Measurements from ENCODE around the gene PORCN. TPM values are rescaled to one million over a fixed set of nuclear protein-coding genes. Genes with fewer than 3 reads are reported as not detected.

PORCN gene
- total RNA-seq, 1 donor from 2014 or later = 13.6 TPM

DNA sequence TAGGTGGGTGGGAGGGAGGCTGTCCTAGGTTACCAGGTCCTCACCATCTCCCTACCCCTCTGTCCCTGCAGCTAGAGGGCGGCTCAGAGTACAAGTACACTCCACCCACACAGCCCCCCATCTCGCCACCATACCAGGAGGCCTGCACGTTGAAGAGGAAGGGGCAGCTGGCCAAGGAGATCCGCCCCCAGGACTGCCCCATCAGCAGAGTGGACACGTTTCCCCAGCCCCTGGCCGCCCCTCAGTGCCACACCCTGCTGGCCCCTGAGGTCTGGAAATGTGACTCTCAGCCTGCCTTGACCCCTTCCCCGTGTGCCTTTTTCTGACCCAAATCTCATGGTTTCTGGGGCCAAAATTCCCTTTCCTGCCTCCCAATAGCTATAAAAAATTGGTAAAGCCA is 26.3 kb upstream of the PORCN start:
- intact Hi-C loops (cut with micrococcal nuclease) = no loop called here
- TF ChIP-seq, protein P1, sequence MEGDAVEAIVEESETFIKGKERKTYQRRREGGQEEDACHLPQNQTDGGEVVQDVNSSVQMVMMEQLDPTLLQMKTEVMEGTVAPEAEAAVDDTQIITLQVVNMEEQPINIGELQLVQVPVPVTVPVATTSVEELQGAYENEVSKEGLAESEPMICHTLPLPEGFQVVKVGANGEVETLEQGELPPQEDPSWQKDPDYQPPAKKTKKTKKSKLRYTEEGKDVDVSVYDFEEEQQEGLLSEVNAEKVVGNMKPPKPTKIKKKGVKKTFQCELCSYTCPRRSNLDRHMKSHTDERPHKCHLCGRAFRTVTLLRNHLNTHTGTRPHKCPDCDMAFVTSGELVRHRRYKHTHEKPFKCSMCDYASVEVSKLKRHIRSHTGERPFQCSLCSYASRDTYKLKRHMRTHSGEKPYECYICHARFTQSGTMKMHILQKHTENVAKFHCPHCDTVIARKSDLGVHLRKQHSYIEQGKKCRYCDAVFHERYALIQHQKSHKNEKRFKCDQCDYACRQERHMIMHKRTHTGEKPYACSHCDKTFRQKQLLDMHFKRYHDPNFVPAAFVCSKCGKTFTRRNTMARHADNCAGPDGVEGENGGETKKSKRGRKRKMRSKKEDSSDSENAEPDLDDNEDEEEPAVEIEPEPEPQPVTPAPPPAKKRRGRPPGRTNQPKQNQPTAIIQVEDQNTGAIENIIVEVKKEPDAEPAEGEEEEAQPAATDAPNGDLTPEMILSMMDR (IDR thresholded peaks at IDR 0.05; ENCODE audit: borderline replicate concordance) = no peak
- H3K4me1 ChIP-seq = no peaks in the 10 kb centered on the region
- no peaks in the 10 kb centered on the region for H3K27me3 ChIP-seq (ENCODE audit: low read depth)
- DNase-seq = no peak
- H3K9me3 ChIP-seq (replicated peaks) = no peaks in the 10 kb centered on the region
- no peak overlapping the region for H3K4me3 ChIP-seq
- H3K36me3 ChIP-seq = peaks cover 16% of the 10 kb centered on the region
- no peak overlapping the region for H3K27ac ChIP-seq (replicated peaks)

DNA sequence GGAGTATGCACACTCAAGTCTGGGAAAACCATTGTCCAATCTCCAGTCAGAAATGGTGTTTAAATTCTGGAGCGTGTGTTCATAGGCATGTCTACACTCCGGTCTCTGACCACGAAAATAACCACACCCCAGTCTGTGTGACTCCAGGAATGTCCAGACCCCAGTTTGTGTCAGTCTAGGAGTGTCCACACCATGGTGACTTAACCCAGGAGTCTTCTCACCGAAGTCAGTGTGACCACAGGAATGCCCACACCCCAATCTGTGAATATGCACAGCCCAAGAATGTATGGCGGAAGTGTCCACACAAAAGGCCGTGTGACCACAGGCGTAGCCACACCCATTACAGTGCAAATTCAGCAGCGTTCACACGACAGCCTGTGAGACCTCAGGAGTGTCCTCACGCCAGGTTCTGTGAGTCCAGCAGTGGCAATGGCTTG is 21.4 kb upstream of the PORCN start:
- no peaks in the 10 kb centered on the region for H3K4me1 ChIP-seq
- DNase-seq = no peak
- H3K27me3 ChIP-seq (ENCODE audit: low read depth) = no peaks in the 10 kb centered on the region
- no peak overlapping the region for H3K4me3 ChIP-seq
- intact Hi-C loops (cut with micrococcal nuclease) = no loop called here
- TF ChIP-seq, protein P1 (IDR thresholded peaks at IDR 0.05; ENCODE audit: borderline replicate concordance) = no peak
- H3K36me3 ChIP-seq = peaks cover 7% of the 10 kb centered on the region
- H3K27ac ChIP-seq (replicated peaks) = no peak overlapping the region
- H3K9me3 ChIP-seq (replicated peaks) = no peaks in the 10 kb centered on the region

DNA sequence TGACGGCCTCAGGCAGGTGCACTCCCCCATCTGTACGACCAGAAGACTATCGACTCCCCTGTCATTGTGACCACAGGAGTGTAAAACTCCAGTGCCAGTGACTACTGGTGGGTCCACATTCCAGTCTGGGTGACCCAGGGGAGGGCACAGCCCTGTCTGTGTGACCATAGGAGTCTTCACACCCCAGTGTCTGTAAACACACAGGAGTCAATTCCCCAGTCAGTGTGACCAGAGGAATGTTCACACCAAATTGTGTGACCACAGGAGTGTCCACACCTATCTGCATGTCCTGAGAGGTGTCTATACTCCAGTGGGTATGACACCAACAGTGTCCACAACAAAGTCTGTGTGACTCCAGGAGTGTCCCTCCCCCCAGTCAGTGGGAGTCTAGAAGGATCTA is 20.8 kb upstream of the PORCN start:
- TF ChIP-seq, protein P1 (IDR thresholded peaks at IDR 0.05; ENCODE audit: borderline replicate concordance) = no peak
- Histone ChIP-seq H3K27me3 (ENCODE audit: low read depth) (no peaks in the 10 kb centered on the region), H3K4me1 (no peaks in the 10 kb centered on the region), H3K36me3 (peaks cover 1% of the 10 kb centered on the region), H3K4me3 (no peak overlapping the region), H3K27ac (replicated peaks) (no peak overlapping the region), H3K9me3 (replicated peaks) (no peaks in the 10 kb centered on the region)
- no peak for DNase-seq
- intact Hi-C loops (cut with micrococcal nuclease) = no loop called here

DNA sequence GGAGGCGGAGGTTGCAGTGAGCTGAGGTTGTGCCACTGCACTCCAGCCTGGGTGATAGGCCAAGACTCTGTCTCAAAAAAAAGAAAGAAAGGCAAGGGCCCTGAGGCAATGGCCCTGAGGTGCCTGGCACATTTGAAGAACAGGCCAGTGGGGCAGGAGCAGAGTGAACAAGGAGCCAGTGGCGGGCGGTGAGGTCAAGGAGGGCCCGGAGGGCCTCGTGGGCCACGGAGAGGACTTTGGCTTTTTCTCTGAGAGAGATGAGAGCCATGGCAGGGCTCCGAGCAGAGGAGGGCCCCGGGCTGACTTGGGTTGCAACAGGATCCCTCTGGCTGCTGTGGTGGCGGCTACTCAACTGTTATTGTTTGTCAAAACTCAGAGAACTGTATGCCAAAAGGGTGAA is 19.5 kb upstream of the PORCN start:
- TF ChIP-seq, protein P1 (IDR thresholded peaks at IDR 0.05; ENCODE audit: borderline replicate concordance) = no peak
- no peak overlapping the region for H3K4me3 ChIP-seq
- intact Hi-C loops (cut with micrococcal nuclease) = no loop called here
- H3K36me3 ChIP-seq = no peaks in the 10 kb centered on the region
- no peaks in the 10 kb centered on the region for H3K9me3 ChIP-seq (replicated peaks)
- no peak overlapping the region for H3K27ac ChIP-seq (replicated peaks)
- no peak for DNase-seq
- H3K4me1 ChIP-seq = no peaks in the 10 kb centered on the region
- no peaks in the 10 kb centered on the region for H3K27me3 ChIP-seq (ENCODE audit: low read depth)

DNA sequence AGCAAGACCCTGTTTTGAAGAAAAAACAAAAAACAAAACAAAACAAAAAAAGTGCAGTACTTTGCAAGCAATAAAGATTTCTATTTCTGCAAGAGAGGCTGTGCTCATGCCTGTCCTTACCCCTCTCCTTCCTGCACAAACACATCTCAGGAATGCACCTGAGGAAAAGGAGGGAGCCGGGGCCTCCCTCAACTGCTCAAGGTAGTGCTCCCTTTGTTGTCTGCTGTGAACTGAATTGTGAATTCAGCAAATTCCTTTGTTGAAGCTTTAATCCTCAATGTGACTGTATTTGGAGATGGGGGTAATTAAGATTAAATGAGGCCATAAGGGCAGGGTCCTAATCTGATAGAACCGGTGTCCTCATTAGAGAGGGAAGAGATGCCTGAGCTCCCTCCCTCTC is 18.9 kb upstream of the PORCN start:
- Histone ChIP-seq H3K27ac (replicated peaks) (no peak overlapping the region), H3K36me3 (no peaks in the 10 kb centered on the region), H3K9me3 (replicated peaks) (no peaks in the 10 kb centered on the region), H3K27me3 (ENCODE audit: low read depth) (no peaks in the 10 kb centered on the region), H3K4me1 (no peaks in the 10 kb centered on the region), H3K4me3 (no peak overlapping the region)
- no peak for DNase-seq
- intact Hi-C loops (cut with micrococcal nuclease) = no loop called here
- TF ChIP-seq, protein P1 (IDR thresholded peaks at IDR 0.05; ENCODE audit: borderline replicate concordance) = no peak

DNA sequence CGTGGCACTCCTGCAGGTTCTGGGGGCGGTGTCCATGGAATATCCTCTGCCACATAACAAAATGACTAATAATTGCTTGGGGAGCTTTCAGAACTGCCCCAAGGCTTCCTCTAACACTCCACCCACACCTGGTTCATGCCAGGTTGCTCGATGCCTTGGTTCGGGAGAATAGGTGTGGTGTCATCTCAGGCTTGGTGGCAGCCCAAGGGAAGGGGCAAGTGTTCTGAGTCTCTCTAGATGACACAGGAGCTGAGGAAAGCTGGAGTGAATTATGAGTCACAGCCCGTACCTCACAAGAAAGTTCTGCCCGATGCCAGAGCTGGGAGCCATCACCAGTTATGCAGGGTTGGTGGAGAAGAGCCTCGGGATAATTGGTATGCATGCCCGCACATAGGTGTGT is 18.1 kb upstream of the PORCN start:
- Histone ChIP-seq H3K4me1 (no peaks in the 10 kb centered on the region), H3K27ac (replicated peaks) (no peak overlapping the region), H3K27me3 (ENCODE audit: low read depth) (no peaks in the 10 kb centered on the region), H3K9me3 (replicated peaks) (no peaks in the 10 kb centered on the region), H3K4me3 (no peak overlapping the region), H3K36me3 (no peaks in the 10 kb centered on the region)
- TF ChIP-seq, protein P1 (IDR thresholded peaks at IDR 0.05; ENCODE audit: borderline replicate concordance) = no peak
- intact Hi-C loops (cut with micrococcal nuclease) = no loop called here
- no peak for DNase-seq

Measured in left ventricle myocardium inferior (tissue), 1 donor.